DMS79 treated with DMSO at 0.1 percent for 48 hours (cell line): ENCODE measurements around the gene UNC5B.

Experiments used
- DNase-seq: peaks from one replicate; lab custom pipeline; 2025; lab: John Stamatoyannopoulos, UW

The UNC5B gene

GRCh38 chr10:71239946-71240795, 27.8 kb downstream of the UNC5B start:
- DNase-seq, result no peak

DNA sequence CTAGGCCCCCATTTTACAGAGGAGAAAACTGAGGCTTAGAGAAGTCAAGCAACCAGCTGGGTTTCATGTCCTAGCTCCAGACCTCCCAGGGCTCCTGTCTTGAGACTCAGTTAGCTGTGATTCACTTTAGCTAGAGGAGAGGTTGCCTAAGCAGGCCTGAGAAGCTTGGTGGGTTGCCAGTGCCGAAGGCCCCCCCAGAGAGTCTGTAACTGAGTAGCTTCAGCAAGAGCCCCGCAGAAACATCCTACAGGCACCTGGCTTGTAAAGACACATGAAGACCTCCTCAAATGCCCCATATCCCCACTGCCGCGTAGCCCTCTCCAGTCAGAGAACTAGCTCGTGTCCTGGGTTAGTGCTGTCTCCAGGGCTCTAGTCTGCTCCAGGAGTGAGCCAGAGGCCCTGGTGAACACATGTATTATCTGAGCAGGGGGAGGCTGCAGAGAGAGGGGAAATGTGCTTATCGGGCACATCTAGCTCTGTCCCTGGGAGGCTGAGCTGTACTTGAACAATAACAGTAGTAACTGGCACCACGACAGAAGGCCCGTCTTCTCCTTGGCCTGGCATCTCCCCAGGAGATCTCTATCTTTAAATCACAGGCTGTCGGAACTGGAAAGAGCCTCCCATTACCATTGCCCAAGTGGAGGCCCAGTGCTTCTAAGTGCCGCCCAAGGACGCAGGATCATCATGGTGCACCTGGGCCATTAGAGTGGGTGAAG, 28.9 kb downstream of the UNC5B start:
- no peak for DNase-seq

DNA sequence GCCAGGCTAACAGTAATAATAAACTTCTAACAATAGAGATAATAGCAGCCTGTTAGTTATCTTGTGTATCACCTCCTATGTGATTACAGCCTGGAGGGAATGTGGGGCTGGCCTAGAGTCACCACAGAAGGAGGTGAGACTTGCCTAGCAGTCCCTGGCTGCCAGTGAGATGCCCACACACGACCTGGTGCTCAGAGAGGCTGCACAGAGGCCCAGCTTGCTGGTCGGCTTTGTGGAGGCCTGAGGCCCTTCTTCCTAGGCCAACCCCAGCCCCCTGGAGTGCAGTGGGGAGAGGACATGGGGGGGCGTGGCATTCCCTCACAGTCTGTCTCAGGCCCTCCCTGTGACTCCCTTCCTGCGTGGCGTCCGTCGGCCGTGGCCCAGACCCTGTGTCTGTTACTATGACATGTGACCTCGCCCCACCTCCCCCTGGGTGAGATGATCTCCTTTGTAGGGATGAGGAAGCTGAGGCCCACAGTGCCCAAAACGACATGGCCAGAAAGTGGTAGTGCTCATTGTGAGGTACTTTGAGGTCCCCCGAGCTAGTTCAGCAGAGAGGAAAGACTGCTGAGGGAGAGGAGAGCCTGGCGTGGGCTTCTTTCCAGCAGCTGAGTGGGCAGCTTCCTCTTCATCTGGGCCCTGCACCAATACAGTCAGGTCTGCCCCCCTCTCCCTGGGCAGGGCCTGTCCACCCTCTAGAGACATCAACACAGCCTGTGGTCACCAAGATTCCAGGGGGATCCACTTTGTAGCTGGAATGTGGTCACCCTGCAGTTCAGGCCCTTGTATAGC, 29.7 kb downstream of the UNC5B start:
- no peak for DNase-seq

GRCh38 chr10:71242622-71243009, 30.2 kb downstream of the UNC5B start:
- DNase-seq, result no peak

GRCh38 chr10:71243756-71244395, 31.5 kb downstream of the UNC5B start:
- DNase-seq, result no peak

GRCh38 chr10:71244431-71245419, 32.4 kb downstream of the UNC5B start:
- no peak for DNase-seq

DNA sequence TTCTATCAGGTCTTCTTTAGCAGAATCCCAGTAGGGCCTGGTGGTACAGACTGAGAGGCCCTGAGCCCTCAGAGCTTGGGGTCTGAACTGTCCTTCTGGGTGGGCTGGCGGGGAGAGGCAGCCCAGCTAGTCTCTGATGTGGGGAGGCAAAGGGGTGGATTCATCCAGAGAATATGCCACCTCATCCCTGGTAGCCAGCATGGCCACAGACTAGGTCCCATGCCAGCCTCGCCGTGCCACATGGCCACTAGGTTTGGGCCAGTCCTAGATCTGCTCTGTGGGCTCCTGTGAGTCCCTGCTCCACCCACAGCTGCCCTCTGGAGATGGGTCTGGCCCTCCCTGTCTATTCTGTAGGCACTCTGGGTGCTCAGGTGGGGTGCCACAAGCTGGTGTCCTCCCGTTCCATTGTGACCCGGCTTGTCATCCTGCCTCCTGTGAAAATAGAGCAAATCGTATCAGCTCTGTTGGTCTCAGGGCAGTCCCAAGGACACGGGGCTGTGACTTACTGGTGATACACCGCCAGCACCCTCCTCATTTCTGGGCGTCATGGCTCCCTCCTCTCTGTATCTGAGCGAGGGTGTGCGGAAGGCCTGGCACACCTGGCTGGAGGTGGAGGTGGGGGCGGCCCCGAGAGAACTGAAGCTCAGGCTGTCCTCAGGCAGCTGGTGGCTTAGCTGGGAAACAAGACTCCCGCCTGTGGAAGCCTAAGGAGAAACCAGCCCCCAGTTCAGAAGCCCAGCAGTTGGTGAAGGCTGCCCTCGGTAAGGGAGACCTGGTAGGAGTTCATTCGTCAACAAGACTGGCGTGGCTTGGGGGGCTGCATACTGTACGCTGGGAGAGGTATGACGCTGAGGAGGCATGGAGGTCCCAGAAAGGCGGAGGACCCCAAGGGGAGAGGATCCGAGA, 33.3 kb downstream of the UNC5B start:
- DNase-seq, result no peak

GRCh38 chr10:71246591-71247413, 34.4 kb downstream of the UNC5B start:
- no peak for DNase-seq

- no peak for DNase-seq
Observed at GRCh38 chr10:71247414-71247705, 35.0 kb downstream of the UNC5B start.

DNA sequence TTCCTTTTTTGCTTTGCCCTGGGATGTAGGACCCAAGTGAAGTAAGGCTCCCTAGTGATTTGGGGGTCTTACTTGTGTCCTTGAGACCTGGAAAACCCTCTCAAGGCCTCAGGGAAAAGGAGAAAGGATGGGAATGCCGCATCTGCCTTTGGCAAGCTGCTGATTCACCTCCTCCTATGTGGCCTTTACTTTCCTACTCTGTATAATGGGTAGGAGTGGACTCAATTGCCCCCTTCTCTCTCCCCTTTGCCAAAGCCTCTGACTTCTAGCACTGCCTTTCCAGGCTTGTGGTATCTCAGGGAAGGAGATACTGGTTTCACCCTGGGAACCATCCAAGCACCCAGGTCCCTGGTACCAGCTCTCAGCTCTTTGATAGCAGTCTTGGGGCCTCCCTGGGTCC, 35.4 kb downstream of the UNC5B start:
- DNase-seq, result no peak

DNA sequence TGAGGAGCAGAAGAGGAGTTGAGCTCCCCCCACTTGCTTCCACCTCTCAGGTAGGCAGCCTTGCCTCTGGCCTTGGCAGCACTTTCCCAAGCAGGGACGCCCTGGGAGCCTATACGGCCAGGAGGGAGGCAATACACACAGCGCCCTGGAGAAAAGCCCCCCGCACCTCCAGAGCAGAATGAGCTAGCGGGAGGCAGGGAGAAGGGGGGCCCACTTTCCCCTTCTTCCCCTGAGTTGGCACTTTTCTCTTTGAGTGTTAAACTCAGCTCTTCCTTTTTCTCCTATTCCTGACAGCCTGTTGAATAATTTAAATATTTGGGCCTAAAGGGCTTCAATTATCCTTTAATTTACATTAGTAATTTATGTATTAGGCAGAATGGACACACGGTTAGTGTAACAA, 35.8 kb downstream of the UNC5B start:
- no peak for DNase-seq

DNA sequence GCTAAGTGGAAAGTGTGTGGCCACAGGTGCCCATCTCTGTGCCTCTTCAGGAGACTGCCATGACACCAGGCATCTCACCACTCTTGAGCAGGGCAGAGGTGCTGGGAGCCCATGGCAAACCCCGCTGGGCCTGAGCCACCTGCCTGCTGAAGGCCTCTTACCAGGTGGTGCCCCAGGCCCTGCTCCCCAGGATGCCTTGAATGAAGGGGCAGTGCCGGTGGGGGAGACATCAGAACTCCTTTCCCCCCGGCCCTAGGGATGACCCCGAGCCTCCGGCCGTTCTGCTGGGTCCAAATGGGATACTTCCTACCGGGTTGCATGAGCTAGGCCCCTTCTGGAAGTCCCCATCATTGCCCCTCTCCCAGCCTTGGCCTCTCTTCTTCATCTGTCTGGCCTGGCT, 37.6 kb downstream of the UNC5B start:
- no peak for DNase-seq

DNA sequence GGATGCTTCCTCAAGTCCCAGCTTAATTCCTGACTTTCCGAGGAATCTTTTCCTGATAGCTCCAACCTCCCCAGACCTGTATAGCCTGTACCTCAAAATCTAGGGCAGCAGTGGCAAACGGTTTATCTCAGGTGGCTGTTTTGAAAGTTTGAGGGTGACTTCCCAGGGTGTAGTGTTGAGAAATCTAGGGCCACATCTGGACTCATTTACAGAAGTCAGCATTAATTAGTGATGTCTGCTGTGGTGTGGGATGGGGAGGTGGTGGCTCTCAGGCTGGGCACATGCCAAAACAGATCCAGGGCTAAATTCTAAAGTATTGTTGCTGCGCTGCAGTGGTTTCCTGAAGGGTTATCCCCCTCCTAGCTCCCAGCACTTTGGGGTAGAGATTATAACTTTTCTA, 38.0 kb downstream of the UNC5B start:
- DNase-seq, result no peak

DNA sequence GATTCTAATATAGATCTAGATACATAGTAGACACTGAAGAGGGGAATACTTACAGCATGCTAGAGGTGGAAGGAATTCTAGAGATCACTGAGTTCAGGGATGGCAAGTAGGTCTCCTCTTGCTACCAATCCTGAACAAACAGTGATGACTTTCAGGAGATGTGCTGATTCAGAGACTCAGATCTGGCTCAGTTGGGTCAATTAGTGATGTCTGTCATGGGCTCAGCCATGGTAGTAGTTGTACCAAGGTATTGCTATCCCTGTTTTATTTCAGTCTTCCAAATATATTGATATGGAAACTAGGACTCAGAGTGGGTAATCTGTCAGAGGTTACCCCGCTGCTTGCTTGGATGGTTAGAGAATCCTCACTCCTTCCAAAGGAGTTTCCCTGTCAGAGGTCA, 38.5 kb downstream of the UNC5B start:
- no peak for DNase-seq

DNA sequence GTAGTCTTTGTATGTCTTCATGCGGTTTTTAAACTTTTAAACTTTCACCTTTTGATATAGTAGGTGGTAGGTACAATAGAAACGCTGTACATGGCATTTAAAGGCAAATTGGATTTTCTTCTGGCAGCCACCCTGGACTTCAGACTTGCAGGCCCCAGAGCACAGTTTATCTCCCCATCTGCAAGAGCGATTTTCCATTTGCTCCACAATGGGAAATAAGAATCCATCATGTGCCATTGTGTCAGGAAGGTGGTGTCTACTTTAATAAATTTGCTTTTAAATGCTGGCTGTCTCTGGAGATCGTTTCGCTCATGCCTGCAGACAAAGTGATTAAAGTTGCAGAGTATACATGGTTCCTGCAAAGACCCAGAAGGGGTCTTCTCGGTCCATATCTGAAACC, 38.9 kb downstream of the UNC5B start:
- no peak for DNase-seq

DNA sequence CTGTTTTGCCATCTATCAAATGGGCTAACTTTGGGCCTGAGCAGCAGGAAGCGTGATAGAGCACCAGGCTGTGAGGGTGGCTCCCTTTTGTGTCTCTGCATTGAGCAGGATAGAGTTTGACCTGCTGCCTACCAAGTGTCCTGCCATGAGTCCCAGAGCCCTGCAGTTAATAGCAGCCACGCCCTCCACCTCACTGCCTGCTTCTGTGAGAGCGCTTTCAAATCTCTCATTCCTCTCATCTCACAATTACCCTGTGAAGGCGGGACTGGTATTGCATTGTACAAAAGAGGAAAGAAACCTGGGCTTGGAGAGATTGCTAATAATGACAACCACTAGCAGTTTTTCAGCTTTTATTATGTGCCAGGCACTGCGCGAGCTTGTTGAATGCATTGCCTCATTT, 39.9 kb downstream of the UNC5B start:
- DNase-seq, result no peak

- DNase-seq, result no peak
Observed at GRCh38 chr10:71253981-71254818, 41.8 kb downstream of the UNC5B start.

- no peak for DNase-seq
Observed at GRCh38 chr10:71254834-71255549, 42.6 kb downstream of the UNC5B start.
